Measurements from ENCODE around the gene PAX1.

The PAX1 gene

GRCh38 chr20:21707999-21708737 lies 2.7 kb downstream of the PAX1 start:
- DNase-seq (ENCODE audit: low read depth), result no peak
- TF ChIP-seq CTCF (IDR thresholded peaks at IDR 0.05; ENCODE audit: insufficient read depth, low read depth, low read length, missing control alignments), result no peak
- H3K4me3 ChIP-seq (ENCODE audit: low read length), result no peak overlapping the region

- DNase-seq (ENCODE audit: low read depth), result no peak
- no peak overlapping the region for H3K4me3 ChIP-seq (ENCODE audit: low read length)
- no peak for TF ChIP-seq CTCF (IDR thresholded peaks at IDR 0.05; ENCODE audit: insufficient read depth, low read depth, low read length, missing control alignments)
Observed at GRCh38 chr20:21708738-21709534, 3.5 kb downstream of the PAX1 start.

GRCh38 chr20:21709535-21709904 lies 4.1 kb downstream of the PAX1 start:
- TF ChIP-seq CTCF (IDR thresholded peaks at IDR 0.05; ENCODE audit: insufficient read depth, low read depth, low read length, missing control alignments), result no peak
- H3K4me3 ChIP-seq (ENCODE audit: low read length), result no peak overlapping the region
- DNase-seq (ENCODE audit: low read depth), result no peak

GRCh38 chr20:21710341-21710740 lies 4.9 kb downstream of the PAX1 start:
- TF ChIP-seq CTCF (IDR thresholded peaks at IDR 0.05; ENCODE audit: insufficient read depth, low read depth, low read length, missing control alignments), result no peak
- H3K4me3 ChIP-seq (ENCODE audit: low read length), result no peak overlapping the region
- no peak for DNase-seq (ENCODE audit: low read depth)

GRCh38 chr20:21710863-21711431 lies 5.5 kb downstream of the PAX1 start:
- no peak for DNase-seq (ENCODE audit: low read depth)
- no peak for TF ChIP-seq CTCF (IDR thresholded peaks at IDR 0.05; ENCODE audit: insufficient read depth, low read depth, low read length, missing control alignments)
- no peak overlapping the region for H3K4me3 ChIP-seq (ENCODE audit: low read length)

- TF ChIP-seq CTCF (IDR thresholded peaks at IDR 0.05; ENCODE audit: insufficient read depth, low read depth, low read length, missing control alignments), result no peak
- H3K4me3 ChIP-seq (ENCODE audit: low read length), result no peak overlapping the region
- no peak for DNase-seq (ENCODE audit: low read depth)
Observed at GRCh38 chr20:21712443-21713059, 7.1 kb downstream of the PAX1 start.
